Measurements from ENCODE around the gene TRPM3. TPM values are rescaled to one million over a fixed set of nuclear protein-coding genes. Genes with fewer than 3 reads are reported as not detected.

Gene TRPM3
- total and polyA plus RNA-seq, 2 of the 8 experiments (the other 6 are each of a cell fraction or from before 2014, with no cell fraction given): 2.4 to 10.9 TPM

- Histone ChIP-seq H3K23me2 (ENCODE audit: low read depth, low read length) (no peaks in the 10 kb centered on the region), H3K14ac (ENCODE audit: insufficient read length) (no peak overlapping the region), H2BK5ac (ENCODE audit: low read depth, low read length) (no peak overlapping the region), H2BK12ac (ENCODE audit: low read depth, low read length) (no peak overlapping the region), H3K4me3 (ENCODE audit: extremely low read depth in 1 of 4, insufficient read depth in 2 of 4, low read depth in 3 of 4, low read length in 4 of 4) (no peak overlapping the region), H3K9ac (replicated peaks in 1 of 4; ENCODE audit: extremely low read depth in 1 of 4, low read depth in 3 of 4, low read length in 3 of 4) (no peak overlapping the region), H4K5ac (ENCODE audit: insufficient read length, low read depth, low read length) (no peak overlapping the region), H3K27me3 (replicated peaks in 1 of 4; ENCODE audit: control insufficient read depth in 3 of 4, extremely low read depth in 1 of 4, insufficient read depth in 3 of 4, low read length in 3 of 4) (no peaks in the 10 kb centered on the region), H3K79me1 (ENCODE audit: low read depth, low read length) (no peaks in the 10 kb centered on the region), H3K9me3 (ENCODE audit: insufficient read depth in 2 of 2, low read depth in 1 of 2, low read length in 1 of 2) (no peaks in the 10 kb centered on the region), H2AFZ (ENCODE audit: low read length) (no peak overlapping the region), H2AK5ac (ENCODE audit: low read depth, low read length) (no peak overlapping the region), H3K36me3 (ENCODE audit: control insufficient read depth in 2 of 4, insufficient read depth in 4 of 4, low read length in 3 of 4) (no peaks in the 10 kb centered on the region), H3K4me2 (ENCODE audit: insufficient read depth in 1 of 2, low read depth in 2 of 2, low read length in 2 of 2) (no peak overlapping the region), H3K79me2 (ENCODE audit: control insufficient read depth in 1 of 2, insufficient read depth in 2 of 2, low read length in 2 of 2) (no peaks in the 10 kb centered on the region), H4K20me1 (replicated peaks in 1 of 2; ENCODE audit: control insufficient read depth in 1 of 2, insufficient read depth in 2 of 2, low read length in 2 of 2) (no peaks in the 10 kb centered on the region), H3K4ac (replicated peaks; ENCODE audit: insufficient read length, low read depth, low read length) (no peak overlapping the region), H3K27ac (ENCODE audit: low read depth, low read length) (no peak overlapping the region), H2BK20ac (ENCODE audit: low read length) (no peak overlapping the region), H3K23ac (ENCODE audit: insufficient read length) (no peak overlapping the region), H3K4me1 (replicated peaks in 1 of 4; ENCODE audit: control insufficient read depth in 3 of 4, insufficient read depth in 4 of 4, low read length in 3 of 4) (no peaks in the 10 kb centered on the region), H2BK15ac (ENCODE audit: low read length) (no peak overlapping the region), H4K8ac (ENCODE audit: extremely low read depth, insufficient read depth, low read length) (no peak overlapping the region), H2BK120ac (replicated peaks; ENCODE audit: low read depth, low read length) (no peak overlapping the region), H3K56ac (replicated peaks; ENCODE audit: insufficient read length, low read depth, low read length) (no peak overlapping the region), H3K18ac (ENCODE audit: extremely low read depth, low read length) (no peak overlapping the region), H4K91ac (replicated peaks; ENCODE audit: insufficient read length, low read length) (no peak overlapping the region)
- FAIRE-seq (no peak), DNase-seq (ENCODE audit: low read depth in 1 of 2, low spot score in 2 of 2) (no peak)
- WGBS, 2 experiments (ENCODE audit: extremely low coverage in 1 of 2, insufficient coverage in 1 of 2, insufficient read length in 1 of 2, insufficient replicate concordance in 2 of 2, low coverage in 1 of 2, low lambda C conversion rate in 2 of 2, missing lambda C conversion rate in 1 of 2): 94% methylated on average over 3 of the region's 3 CpGs; no CpG with 5 or more reads in 1 of the 2 experiments
- CTCF ChIA-PET (ENCODE audit: partially characterized antibody): no interaction called here
- POLR2A ChIA-PET (ENCODE audit: partially characterized antibody): no interaction called here
- no peak for TF ChIP-seq SRF (IDR thresholded peaks at IDR 0.05; ENCODE audit: low read depth, low read length)
- no peak for TF ChIP-seq ATF3 (IDR thresholded peaks at IDR 0.05; ENCODE audit: insufficient read depth, low read depth, low read length)
- no peak for TF ChIP-seq BRCA1 (IDR thresholded peaks at IDR 0.05; ENCODE audit: low read depth, low read length)
- TF ChIP-seq ASH2L (IDR thresholded peaks at IDR 0.05; ENCODE audit: low read length): no peak
- no peak for TF ChIP-seq SIRT6 (IDR thresholded peaks at IDR 0.05; ENCODE audit: low read length)
Observed at GRCh38 chr9:70778568-70778967, 342.9 kb downstream of the TRPM3 start.

Data from H1 (cell line).